Fibroblast of lung (primary cell): ENCODE results near the gene WNK1. TPM values are rescaled to one million over a fixed set of nuclear protein-coding genes. Genes with fewer than 3 reads are reported as not detected.

Experiments
- DNase-seq, 2 donors: peaks; one replicate each; pipeline versions ENCODE4 v3.0.0 to v3.0.0-alpha.2; 2010; ENCODE audit warnings: low read depth in 2 of 2
- H2AFZ ChIP-seq: 2 replicates; pipeline ENCODE4 v1.5.1; 2012; ENCODE audit warnings: low read length, control low read depth, inconsistent platforms
- H3K27ac ChIP-seq: 2 replicates; pipeline ENCODE4 v1.5.1; 2011; ENCODE audit warnings: low read length, control low read depth; ENCODE audit not compliant: insufficient read depth
- H3K27me3 ChIP-seq: 2 replicates; pipeline ENCODE4 v1.5.1; 2011; ENCODE audit warnings: mild to moderate bottlenecking, low read length; ENCODE audit not compliant: control insufficient read depth, insufficient read depth
- H3K36me3 ChIP-seq: 2 replicates; pipeline ENCODE4 v1.5.1; 2011; ENCODE audit warnings: low read length; ENCODE audit not compliant: control insufficient read depth, insufficient read depth
- H3K4me1 ChIP-seq: 2 replicates; pipeline ENCODE4 v1.5.1; 2011; ENCODE audit warnings: low read length; ENCODE audit not compliant: control insufficient read depth, insufficient read depth; ENCODE audit errors: extremely low read depth
- H3K4me2 ChIP-seq: 2 replicates; pipeline ENCODE4 v1.5.1; 2011; ENCODE audit warnings: low read length, control low read depth; ENCODE audit not compliant: insufficient read depth; ENCODE audit errors: extremely low read depth
- H3K4me3 ChIP-seq, 4 experiments: fragments of 200-600 bp in 1 of 4; sonication (generic) in 1 of 4; replicated peaks in 1 of 4; 2 replicates each; pipeline ENCODE4 v1.5.1; 2011 to 2016; ENCODE audit warnings: low read length in 4 of 4, low read depth in 3 of 4, mild to moderate bottlenecking in 3 of 4, control low read depth in 2 of 4, inconsistent platforms in 1 of 4, mixed read lengths in 1 of 4; ENCODE audit not compliant: insufficient read depth in 1 of 4; ENCODE audit errors: control extremely low read depth in 1 of 4
- H3K79me2 ChIP-seq: 2 replicates; pipeline ENCODE4 v1.5.1; 2012; ENCODE audit warnings: mild to moderate bottlenecking, low read length, inconsistent platforms; ENCODE audit not compliant: control insufficient read depth, insufficient read depth
- H3K9ac ChIP-seq: 2 replicates; pipeline ENCODE4 v1.5.1; 2011; ENCODE audit warnings: mild to moderate bottlenecking, low read length, control low read depth; ENCODE audit not compliant: insufficient read depth
- H3K9me3 ChIP-seq: 2 replicates; pipeline ENCODE4 v1.5.1; 2012; ENCODE audit warnings: low read depth, low read length; ENCODE audit not compliant: control insufficient read depth, insufficient read depth
- H4K20me1 ChIP-seq: 2 replicates; pipeline ENCODE4 v1.5.1; 2011; ENCODE audit warnings: low read length; ENCODE audit not compliant: control insufficient read depth, insufficient read depth; ENCODE audit errors: extremely low read depth
- CTCF ChIP-seq, 2 donors: IDR thresholded peaks in 1 of 2; conservative IDR thresholded peaks in 1 of 2; 1 replicate in 1 of 2; 2 replicates in 1 of 2; pipeline ENCODE4 v1.5.1; 2011 to 2012; ENCODE audit warnings: low read length in 2 of 2, control low read depth in 1 of 2, inconsistent platforms in 1 of 2, low read depth in 1 of 2, mild to moderate bottlenecking in 1 of 2
- EZH2 ChIP-seq: IDR thresholded peaks from 2 replicates; pipeline ENCODE4 v1.5.1; 2012; ENCODE audit warnings: low read length, control low read depth, mild to moderate bottlenecking; ENCODE audit errors: missing control alignments
- polyA plus RNA-seq, 2 donors: library from polyadenylated mRNA; depleted of rRNA in 1 of 2; stranded (reverse) in 1 of 2; unstranded in 1 of 2; fragments of >200 nt; gene quantifications; 2 replicates each; pipeline ENCODE4 v1.2.1, GENCODE V29; 2011 to 2012; ENCODE audit warnings: missing spikeins in 1 of 2
- total RNA-seq: library from RNA; depleted of rRNA; stranded (reverse); fragments of >200 nt; gene quantifications from 2 replicates; pipeline ENCODE4 v1.2.1, GENCODE V29; 2014

Gene WNK1
- total and polyA plus RNA-seq, 2 donors (not counting 1 experiment from before 2014, with no cell fraction given): 38.5 to 130 TPM

GRCh38 chr12:862303-862911 lies 110.0 kb downstream of the WNK1 start:
- Histone ChIP-seq H3K9me3 (no peaks in the 10 kb centered on the region), H3K4me1 (no peaks in the 10 kb centered on the region), H2AFZ (no peak overlapping the region), H3K4me3 (no peak overlapping the region), H3K36me3 (peaks cover 4% of the 10 kb centered on the region), H3K9ac (no peak overlapping the region), H3K27ac (no peak overlapping the region), H3K79me2 (no peaks in the 10 kb centered on the region), H4K20me1 (peaks cover 2% of the 10 kb centered on the region), H3K4me2 (no peak overlapping the region), H3K27me3 (no peaks in the 10 kb centered on the region)
- no peak for DNase-seq
- no peak for TF ChIP-seq EZH2
- no peak for TF ChIP-seq CTCF (conservative IDR thresholded peaks at IDR 0.05 in 1 of 2, IDR thresholded peaks at IDR 0.05 in 1 of 2; ENCODE audit: low read depth in 1 of 2, low read length in 2 of 2)

- H3K79me2 ChIP-seq: no peaks in the 10 kb centered on the region
Measured at GRCh38 chr12:863285-863684, 110.9 kb downstream of the WNK1 start.

GRCh38 chr12:865614-866013 lies 113.2 kb downstream of the WNK1 start:
- H3K4me3 ChIP-seq: no peak overlapping the region
- H3K36me3 ChIP-seq: peaks cover 10% of the 10 kb centered on the region
- H3K79me2 ChIP-seq: no peaks in the 10 kb centered on the region

More at GRCh38 chr12:863285-863684, 110.9 kb downstream of the WNK1 start:
- no peak for DNase-seq
- Histone ChIP-seq H3K27me3 (no peaks in the 10 kb centered on the region), H3K36me3 (peaks cover 10% of the 10 kb centered on the region), H3K9me3 (no peaks in the 10 kb centered on the region), H3K27ac (no peak overlapping the region), H3K4me3 (no peak overlapping the region), H4K20me1 (peaks cover 2% of the 10 kb centered on the region), H2AFZ (no peak overlapping the region), H3K4me2 (no peak overlapping the region), H3K4me1 (no peaks in the 10 kb centered on the region), H3K9ac (no peak overlapping the region)
- TF ChIP-seq EZH2: no peak
- no peak for TF ChIP-seq CTCF (conservative IDR thresholded peaks at IDR 0.05 in 1 of 2, IDR thresholded peaks at IDR 0.05 in 1 of 2; ENCODE audit: low read depth in 1 of 2, low read length in 2 of 2)

More at GRCh38 chr12:865614-866013, 113.2 kb downstream of the WNK1 start:
- H2AFZ ChIP-seq: no peak overlapping the region
- TF ChIP-seq CTCF (conservative IDR thresholded peaks at IDR 0.05 in 1 of 2, IDR thresholded peaks at IDR 0.05 in 1 of 2; ENCODE audit: low read depth in 1 of 2, low read length in 2 of 2): no peak
- no peak for TF ChIP-seq EZH2
- no peaks in the 10 kb centered on the region for H3K9me3 ChIP-seq
- no peak for DNase-seq
- no peak overlapping the region for H3K4me2 ChIP-seq
- H3K27ac ChIP-seq: no peak overlapping the region
- no peak overlapping the region for H3K9ac ChIP-seq
- no peaks in the 10 kb centered on the region for H3K27me3 ChIP-seq
- H4K20me1 ChIP-seq: peaks cover 2% of the 10 kb centered on the region
- no peaks in the 10 kb centered on the region for H3K4me1 ChIP-seq
